HG03520 (cell line): ENCODE data around the gene OR8H1.

Experiments
- ATAC-seq: cut with Tn5 transposase; IDR thresholded peaks from one replicate; pipeline ENCODE4 v1.9.1; 2021; ENCODE audit warnings: mild to moderate bottlenecking, moderate library complexity; ENCODE audit not compliant: unreplicated experiment

Gene OR8H1

GRCh38 chr11:56292154-56292553, at the start of gene OR8H1:
TSS of gene OR8H1 (minus strand) at chr11:56292254. CDS start at chr11:56291062, 1,192 bp downstream.
- no peak for ATAC-seq

GRCh38 chr11:56340289-56340688, 48.2 kb upstream of the OR8H1 start:
- ATAC-seq = no peak

DNA sequence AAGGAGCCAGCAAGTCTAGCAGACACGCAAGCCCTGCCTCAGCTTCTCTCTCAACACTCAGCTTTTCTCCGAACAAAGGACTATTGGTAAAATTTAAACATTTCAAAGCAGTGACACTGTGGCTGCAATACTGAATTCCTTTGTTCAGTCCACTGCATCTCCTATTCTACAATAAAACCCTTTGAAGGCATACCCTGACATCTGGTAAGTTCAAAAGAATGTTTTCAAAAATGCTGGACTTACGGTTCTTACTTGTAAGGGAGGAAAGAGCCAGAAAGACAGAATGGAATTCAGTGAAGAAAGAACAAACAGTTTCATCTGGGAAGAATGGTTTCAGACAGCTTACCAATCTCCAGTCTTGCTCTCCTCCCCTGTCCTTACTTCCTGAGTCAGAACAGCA, 41.1 kb upstream of the OR8H1 start:
- ATAC-seq = no peak

DNA sequence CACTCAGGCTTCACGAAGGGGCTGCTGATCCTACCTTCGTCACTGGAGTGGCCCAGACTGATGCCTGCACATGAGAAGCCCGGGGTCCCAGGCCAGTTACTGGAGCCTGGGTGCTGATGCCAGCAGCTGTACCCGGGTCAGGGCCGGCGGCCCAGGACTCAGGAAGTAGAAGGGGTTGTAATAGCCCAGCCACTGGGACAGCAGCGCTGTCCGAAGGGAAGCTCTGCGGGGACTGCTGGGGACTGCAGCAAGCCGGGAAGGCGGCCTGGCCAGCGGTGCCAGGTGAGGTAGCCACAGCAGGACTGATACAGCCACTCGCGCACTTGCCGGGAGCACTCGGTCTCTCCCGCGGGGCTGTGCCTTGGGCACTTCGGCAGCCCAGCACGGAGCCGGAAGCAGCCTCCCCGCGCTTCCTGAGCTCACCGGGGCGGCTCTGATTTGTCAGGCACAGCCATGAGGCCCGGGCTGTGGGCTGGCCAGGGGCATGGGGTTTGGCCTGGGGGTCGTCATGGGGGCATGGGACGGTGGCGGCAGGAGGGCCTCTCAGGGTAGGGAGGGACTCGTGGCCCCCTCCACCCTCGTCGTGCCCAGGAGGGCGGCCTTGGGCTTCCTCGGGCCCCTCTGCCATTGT, 39.9 kb upstream of the OR8H1 start:
- ATAC-seq = no peak

GRCh38 chr11:56314844-56315243, 22.8 kb upstream of the OR8H1 start, which contains the start of gene OR8K3:
TSS of gene OR8K3 (plus strand) at chr11:56315144. CDS start at chr11:56318307, 3,163 bp downstream.
- ATAC-seq = no peak

GRCh38 chr11:56307836-56308235, 15.8 kb upstream of the OR8H1 start:
- ATAC-seq = no peak

DNA sequence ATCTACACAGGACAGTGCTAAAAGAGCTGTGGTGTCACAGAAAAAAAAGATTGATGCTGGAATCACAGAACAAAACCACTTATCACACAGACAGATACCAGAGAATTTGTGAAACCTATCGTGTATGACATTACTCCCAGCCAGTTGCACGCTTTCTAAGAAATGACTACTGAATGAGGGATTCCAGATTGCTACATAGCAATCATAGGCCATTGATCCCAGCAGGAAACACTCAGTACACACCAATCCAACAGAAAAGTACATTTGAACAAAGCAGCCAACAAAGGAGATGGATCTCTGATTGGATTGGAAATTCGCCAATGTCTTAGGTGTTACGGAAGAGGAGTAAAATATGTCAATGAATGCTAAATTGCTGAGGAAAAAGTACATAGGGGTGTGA, 4.8 kb upstream of the OR8H1 start:
- no peak for ATAC-seq

DNA sequence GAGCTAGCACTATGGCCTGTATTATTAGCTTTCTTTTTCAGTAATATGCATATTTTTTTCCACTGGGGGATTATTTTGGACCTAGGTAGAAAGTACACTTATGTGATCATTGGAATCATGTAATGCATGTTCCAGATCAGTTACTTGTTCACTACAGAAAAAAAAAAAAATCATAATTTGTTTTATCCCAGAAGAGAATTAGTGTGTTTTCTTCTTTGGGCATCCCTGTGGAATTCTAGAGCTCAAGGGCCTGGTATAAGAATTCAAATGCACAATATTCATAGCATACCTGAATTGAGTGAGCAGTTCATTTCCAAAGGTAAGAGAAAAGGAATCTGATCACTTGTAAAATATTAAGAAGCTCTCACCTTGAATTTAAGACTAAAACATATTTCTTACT, 18.2 kb downstream of the OR8H1 start, which contains the start of gene OR5T1:
OR5T1 (plus strand) TSS at position 301 of the 400 bp plus-strand sequence. CDS start 1,485 bp downstream, outside the sequence.
- no peak for ATAC-seq

DNA sequence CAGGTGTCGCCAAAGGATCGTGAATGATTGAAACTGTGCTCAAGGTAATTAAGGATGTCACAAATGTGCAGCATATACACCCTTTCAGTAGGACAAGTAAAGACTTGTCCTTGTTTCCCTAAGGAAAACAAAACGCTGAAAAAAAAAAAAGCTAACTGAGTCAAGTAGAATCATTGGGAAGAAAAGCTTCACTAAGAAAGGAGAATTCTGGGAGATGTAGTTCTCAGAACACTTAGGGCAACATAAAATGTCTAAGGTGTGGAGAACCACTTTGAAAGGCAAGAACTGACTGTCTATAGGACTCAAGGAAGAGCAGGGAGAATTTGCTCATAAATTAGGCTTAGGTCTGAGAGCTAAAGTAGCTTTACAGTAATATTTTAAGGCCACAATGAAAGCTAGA, 21.0 kb downstream of the OR8H1 start:
- no peak for ATAC-seq

GRCh38 chr11:56251954-56252353, 40.1 kb downstream of the OR8H1 start, which contains the start of gene OR5T3:
TSS of gene OR5T3 (plus strand) at chr11:56252254. CDS start at chr11:56252254, 0 bp downstream.
- ATAC-seq = no peak
